ENCODE measurements around the gene GLT8D2. TPM values are rescaled to one million over a fixed set of nuclear protein-coding genes. Genes with fewer than 3 reads are reported as not detected.

GLT8D2 gene
- total and polyA plus RNA-seq, 9 donors, result 21.1 to 65.2 (median 35.0) TPM

- peak; percentile 90 to 94 (median 93) for DNase-seq
- TF ChIP-seq CTCF (IDR thresholded peaks at IDR 0.05) (no peak), POLR2A (IDR thresholded peaks at IDR 0.05) (peak; percentile 59), EP300 (IDR thresholded peaks at IDR 0.05) (no peak)
- Histone ChIP-seq H3K9me3 (no peaks in the 10 kb centered on the region), H3K36me3 (no peaks in the 10 kb centered on the region), H3K4me3 (peak within 1 kb of the TSS; percentile 82), H3K27me3 (no peaks in the 10 kb centered on the region), H3K4me1 (ENCODE audit: insufficient read depth) (peaks cover 6% of the 10 kb centered on the region), H3K27ac (peak within 1 kb of the TSS; percentile 31 to 72)
- intact Hi-C loops (cut with DNase I), result loop anchor here in 3 of 4 donors (10.0 kb wide), 2 partner anchors 89 to 99 kb away; partner anchors contain the start of gene TDG (in 2 of the 3)
- WGBS, 3 donors, result 0 to 1% (median 1%) methylated on average over 55 to 74 of the region's 74 CpGs
Observed at GRCh38 chr12:104064031-104064841, 14.2 kb upstream of the GLT8D2 start, which contains the start of gene HCFC2. Gene HCFC2, plus strand, starts transcription at chr12:104064531. Its CDS starts 30 bp downstream, at chr12:104064561.

- H3K9me3 ChIP-seq, result no peaks in the 10 kb centered on the region
- no peak for DNase-seq
- H3K36me3 ChIP-seq, result no peaks in the 10 kb centered on the region
- H3K4me3 ChIP-seq, result peak overlapping the region; percentile 82
- peaks cover 6% of the 10 kb centered on the region for H3K4me1 ChIP-seq (ENCODE audit: insufficient read depth)
- intact Hi-C loops (cut with DNase I), result loop anchor here in 3 of 4 donors (10.0 kb wide), 2 partner anchors 89 to 99 kb away; partner anchors contain the start of gene TDG (in 2 of the 3)
- H3K27ac ChIP-seq, result peak overlapping the region; percentile 31 to 72
- no peaks in the 10 kb centered on the region for H3K27me3 ChIP-seq
- WGBS, 3 donors, result 0 to 2% (median 1%) methylated on average over 7 of the region's 7 CpGs
- TF ChIP-seq EP300 (IDR thresholded peaks at IDR 0.05), result no peak
- TF ChIP-seq POLR2A (IDR thresholded peaks at IDR 0.05), result no peak
- TF ChIP-seq CTCF (IDR thresholded peaks at IDR 0.05), result no peak
Observed at GRCh38 chr12:104063712-104064030, 13.7 kb upstream of the GLT8D2 start.

- no peak for TF ChIP-seq CTCF (IDR thresholded peaks at IDR 0.05)
- no peak for TF ChIP-seq POLR2A (IDR thresholded peaks at IDR 0.05)
- no peak for TF ChIP-seq EP300 (IDR thresholded peaks at IDR 0.05)
- intact Hi-C loops (cut with DNase I), result loop anchor here in 3 of 4 donors (10.0 kb wide), 2 partner anchors 86 to 96 kb away; partner anchors contain the start of gene TDG (in 2 of the 3)
- Histone ChIP-seq H3K27me3 (no peaks in the 10 kb centered on the region), H3K4me3 (no peak overlapping the region), H3K27ac (no peak overlapping the region), H3K9me3 (no peaks in the 10 kb centered on the region), H3K36me3 (no peaks in the 10 kb centered on the region), H3K4me1 (ENCODE audit: insufficient read depth) (peaks cover 4% of the 10 kb centered on the region)
- WGBS, 3 donors, result 56 to 62% (median 61%) methylated on average over 2 of the region's 2 CpGs
- no peak for DNase-seq
Observed at GRCh38 chr12:104060791-104061190, 10.8 kb upstream of the GLT8D2 start.

GRCh38 chr12:104059963-104060362 is 10.0 kb upstream of the GLT8D2 start:
- Histone ChIP-seq H3K4me1 (ENCODE audit: insufficient read depth) (no peaks in the 10 kb centered on the region), H3K27me3 (no peaks in the 10 kb centered on the region), H3K36me3 (no peaks in the 10 kb centered on the region), H3K4me3 (no peak overlapping the region), H3K9me3 (no peaks in the 10 kb centered on the region), H3K27ac (no peak overlapping the region)
- intact Hi-C loops (cut with DNase I), result loop anchor here in 3 of 4 donors (10.0 kb wide), 2 partner anchors 85 to 95 kb away; partner anchors contain the start of gene TDG (in 2 of the 3)
- WGBS, 3 donors, result 81 to 87% (median 83%) methylated on average over 2 of the region's 2 CpGs
- TF ChIP-seq CTCF (IDR thresholded peaks at IDR 0.05) (no peak), EP300 (IDR thresholded peaks at IDR 0.05) (no peak), POLR2A (IDR thresholded peaks at IDR 0.05) (no peak)
- no peak for DNase-seq

Data from ovary (tissue), 9 donors.